GM18519 (cell line): ENCODE results near the gene PTGDR.

Experiments
- ATAC-seq: cut with Tn5 transposase; IDR thresholded peaks from one replicate; pipeline ENCODE4 v1.9.1; 2021; ENCODE audit warnings: mild to moderate bottlenecking, moderate library complexity; ENCODE audit not compliant: unreplicated experiment, low FRiP score

Gene PTGDR, protein sequence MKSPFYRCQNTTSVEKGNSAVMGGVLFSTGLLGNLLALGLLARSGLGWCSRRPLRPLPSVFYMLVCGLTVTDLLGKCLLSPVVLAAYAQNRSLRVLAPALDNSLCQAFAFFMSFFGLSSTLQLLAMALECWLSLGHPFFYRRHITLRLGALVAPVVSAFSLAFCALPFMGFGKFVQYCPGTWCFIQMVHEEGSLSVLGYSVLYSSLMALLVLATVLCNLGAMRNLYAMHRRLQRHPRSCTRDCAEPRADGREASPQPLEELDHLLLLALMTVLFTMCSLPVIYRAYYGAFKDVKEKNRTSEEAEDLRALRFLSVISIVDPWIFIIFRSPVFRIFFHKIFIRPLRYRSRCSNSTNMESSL

DNA sequence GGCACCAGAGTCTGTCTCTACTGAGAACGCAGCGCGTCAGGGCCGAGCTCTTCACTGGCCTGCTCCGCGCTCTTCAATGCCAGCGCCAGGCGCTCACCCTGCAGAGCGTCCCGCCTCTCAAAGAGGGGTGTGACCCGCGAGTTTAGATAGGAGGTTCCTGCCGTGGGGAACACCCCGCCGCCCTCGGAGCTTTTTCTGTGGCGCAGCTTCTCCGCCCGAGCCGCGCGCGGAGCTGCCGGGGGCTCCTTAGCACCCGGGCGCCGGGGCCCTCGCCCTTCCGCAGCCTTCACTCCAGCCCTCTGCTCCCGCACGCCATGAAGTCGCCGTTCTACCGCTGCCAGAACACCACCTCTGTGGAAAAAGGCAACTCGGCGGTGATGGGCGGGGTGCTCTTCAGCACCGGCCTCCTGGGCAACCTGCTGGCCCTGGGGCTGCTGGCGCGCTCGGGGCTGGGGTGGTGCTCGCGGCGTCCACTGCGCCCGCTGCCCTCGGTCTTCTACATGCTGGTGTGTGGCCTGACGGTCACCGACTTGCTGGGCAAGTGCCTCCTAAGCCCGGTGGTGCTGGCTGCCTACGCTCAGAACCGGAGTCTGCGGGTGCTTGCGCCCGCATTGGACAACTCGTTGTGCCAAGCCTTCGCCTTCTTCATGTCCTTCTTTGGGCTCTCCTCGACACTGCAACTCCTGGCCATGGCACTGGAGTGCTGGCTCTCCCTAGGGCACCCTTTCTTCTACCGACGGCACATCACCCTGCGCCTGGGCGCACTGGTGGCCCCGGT, at the start of gene PTGDR:
Gene PTGDR, plus strand, starts transcription at position 198 of the 778 bp plus-strand sequence. Its CDS starts 117 bp downstream, at position 315.
- ATAC-seq: no peak

- no peak for ATAC-seq
Observed at GRCh38 chr14:52219488-52220084, 47.9 kb upstream of the PTGDR start.

GRCh38 chr14:52220924-52221811, 46.3 kb upstream of the PTGDR start:
- no peak for ATAC-seq

- no peak for ATAC-seq
Observed at GRCh38 chr14:52222901-52223300, 44.6 kb upstream of the PTGDR start.

DNA sequence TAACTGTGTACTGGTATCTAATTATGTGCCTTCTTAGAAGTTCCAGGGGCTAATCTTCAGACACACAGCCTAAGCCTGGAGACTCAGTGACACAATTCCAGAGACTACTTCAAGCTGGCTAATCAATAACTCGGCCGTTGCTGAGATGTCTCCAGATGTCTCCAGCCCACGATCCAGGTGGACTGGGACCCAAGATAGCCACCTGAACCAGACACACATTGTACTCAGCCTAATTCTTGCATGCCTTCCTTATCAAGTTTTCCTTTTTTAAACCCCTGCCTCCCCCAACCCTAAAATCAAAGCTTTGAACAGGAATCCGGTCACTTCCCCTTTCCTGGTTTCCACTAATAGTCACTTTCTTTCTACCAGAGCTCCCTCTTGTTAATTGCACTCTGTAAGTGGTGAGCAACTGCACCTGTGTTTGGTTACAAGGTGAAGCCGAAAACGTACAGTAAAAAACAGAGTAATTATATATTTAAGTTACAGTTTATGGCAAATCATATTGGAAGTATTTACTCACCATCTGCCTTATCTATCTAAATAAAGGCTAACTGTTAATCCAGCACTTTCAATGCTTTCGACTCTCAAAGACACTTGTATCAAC, 39.8 kb upstream of the PTGDR start:
- ATAC-seq: no peak

DNA sequence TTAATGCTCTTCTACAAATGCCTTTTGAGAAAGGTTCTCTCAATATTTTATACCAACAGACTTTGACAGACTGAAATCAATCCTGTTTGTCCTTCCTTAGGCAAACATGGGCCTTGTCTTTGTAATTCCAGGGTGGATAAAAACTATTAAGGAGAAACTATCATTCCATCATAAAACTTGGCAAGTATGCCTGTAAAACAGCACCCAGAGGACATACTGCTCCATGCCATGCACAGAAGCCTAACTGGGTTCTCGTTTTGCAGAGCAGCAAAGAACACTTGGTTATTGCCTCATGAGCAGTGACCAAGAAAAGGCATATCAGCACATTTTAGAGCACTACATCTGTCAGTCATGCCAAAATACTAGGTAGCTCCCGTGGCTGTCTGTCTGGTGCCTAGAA, 33.8 kb upstream of the PTGDR start:
- ATAC-seq: no peak

DNA sequence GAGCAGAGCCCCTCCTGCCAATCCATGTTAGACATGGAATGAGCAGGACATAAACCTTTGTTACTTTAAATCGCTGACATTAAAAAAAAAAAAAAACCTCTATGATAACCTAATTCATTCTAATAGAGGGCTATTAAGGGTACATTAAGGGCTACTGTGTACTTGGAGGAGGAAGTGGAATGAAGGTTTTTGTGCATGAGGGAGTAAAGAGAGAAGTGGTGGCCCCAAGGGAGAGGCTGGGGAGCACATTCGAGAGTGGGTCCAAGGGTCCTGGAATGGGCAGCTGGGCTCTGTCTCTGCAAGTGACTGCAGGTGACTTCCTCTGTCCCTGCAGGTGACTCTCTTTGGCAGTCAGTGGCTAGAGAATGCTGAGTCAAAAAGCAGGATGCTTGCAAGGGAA, 32.1 kb upstream of the PTGDR start:
- ATAC-seq: no peak

DNA sequence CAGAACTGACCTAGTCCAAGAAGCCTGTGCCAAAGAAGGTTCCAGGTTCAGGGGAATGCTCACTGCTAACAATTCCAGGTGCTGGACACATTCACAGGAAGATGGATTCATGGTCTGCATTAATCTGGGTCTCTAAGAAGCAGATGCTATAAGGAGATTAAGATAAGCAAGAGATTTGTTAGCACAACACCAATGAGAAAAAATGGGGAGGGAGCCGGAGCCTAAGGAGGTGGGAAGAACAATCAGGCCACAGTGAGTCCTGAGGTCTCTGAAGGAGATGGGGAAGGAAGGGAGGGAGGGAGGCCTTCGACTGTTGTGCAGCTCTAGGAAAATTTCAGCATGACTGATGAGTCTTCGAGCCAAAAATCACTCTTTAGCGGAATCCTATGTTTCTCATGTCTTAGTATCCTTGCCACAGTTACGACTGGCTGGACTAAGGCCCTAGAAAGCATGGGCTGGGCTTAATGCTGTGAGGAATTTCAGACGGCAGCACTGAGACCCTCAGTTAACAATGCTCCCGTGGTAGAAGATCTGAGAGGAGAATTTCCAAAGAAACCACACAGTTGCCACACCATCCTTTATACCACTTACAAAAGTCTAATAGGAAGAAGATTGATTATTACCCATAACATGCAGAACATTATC, 31.5 kb upstream of the PTGDR start:
- ATAC-seq: no peak

DNA sequence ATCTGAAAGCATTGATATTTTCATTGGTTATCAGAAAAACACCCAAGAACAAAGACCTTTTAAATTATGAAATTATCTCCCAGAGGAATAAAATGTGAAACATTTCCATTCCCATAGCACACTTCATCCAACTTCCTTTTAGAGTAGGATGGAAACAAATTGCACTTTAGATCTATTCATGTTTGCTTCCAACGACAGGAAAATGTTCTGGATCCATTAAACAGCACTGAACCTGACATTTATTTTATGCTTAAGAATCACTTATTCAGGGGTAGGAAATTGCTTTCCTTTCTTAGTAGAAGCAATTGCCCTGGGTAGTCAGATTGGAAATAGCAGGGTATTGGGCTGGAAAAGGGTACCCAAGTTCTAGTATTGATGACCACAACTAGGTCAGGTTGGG, 28.8 kb upstream of the PTGDR start:
- ATAC-seq: no peak

DNA sequence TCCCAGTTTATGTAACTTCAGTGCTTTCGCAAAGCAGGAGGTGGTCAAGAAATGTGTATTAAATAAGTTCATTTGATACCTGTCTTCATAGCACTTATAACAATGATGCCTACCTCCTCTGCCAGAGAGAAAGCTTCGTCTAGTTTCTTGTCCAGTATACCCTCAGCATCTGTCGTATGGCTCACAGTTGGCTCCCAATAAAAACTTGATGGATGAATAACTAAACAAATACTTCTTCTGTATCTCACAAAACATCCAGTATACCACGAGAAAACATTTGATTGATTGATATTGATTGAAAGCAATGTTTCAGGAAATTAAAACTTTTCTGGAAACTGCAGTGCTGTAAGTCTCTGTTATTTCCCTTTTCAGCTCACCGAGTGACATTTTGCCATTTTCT, 26.9 kb upstream of the PTGDR start:
- no peak for ATAC-seq

DNA sequence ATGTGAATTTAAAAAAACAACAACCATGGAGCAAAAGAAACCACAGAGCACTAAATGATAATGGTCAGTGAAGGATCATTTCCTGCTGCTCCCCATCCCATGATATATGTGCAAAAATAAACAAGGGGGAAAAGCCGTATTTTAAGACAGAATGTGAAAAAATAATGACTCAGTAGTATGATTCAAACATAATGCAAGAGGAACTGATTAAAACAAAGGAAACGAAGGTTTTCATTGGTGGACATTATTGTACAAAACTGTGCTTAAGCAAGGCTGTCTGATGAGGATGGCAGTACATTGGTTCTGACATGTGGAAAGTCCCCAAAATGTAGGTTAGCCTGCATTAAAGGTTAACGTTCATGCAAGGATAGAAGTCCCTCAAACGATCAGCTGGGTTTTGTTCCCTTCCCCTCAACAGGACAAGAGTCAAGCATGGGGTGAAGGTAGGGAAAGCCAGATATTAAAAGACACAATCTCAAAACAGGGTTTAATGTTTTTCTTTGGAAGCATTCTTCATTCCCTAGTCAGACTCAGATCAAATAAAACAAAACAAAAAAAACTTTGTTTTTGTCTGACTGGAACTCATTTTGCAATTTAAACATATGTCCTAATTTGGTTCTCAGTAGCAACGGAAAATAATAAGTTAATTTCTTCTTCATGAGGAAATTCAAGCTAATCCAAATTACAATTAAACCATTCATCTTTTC, 26.3 kb upstream of the PTGDR start:
- no peak for ATAC-seq

DNA sequence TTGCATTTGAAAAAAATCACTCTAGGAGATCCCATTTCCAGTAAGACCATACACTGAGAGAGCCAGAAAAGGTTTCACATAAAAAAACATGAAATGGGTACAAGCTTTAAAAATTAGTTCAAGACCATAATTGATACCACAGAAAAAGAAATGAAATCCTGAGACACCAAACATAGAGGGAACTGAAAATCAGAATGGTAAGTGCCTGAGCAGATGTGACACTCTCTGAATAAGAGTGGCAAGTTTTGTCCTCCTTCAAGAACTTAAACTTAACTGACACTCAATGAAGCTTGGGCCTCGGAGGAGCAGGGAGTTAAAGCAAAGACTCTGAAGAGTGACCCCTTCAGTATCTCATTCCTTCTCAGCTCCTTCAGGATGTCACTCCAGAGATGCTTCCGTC, 23.2 kb upstream of the PTGDR start:
- ATAC-seq: peak; percentile 63

GRCh38 chr14:52244997-52245396, 22.5 kb upstream of the PTGDR start:
- no peak for ATAC-seq

DNA sequence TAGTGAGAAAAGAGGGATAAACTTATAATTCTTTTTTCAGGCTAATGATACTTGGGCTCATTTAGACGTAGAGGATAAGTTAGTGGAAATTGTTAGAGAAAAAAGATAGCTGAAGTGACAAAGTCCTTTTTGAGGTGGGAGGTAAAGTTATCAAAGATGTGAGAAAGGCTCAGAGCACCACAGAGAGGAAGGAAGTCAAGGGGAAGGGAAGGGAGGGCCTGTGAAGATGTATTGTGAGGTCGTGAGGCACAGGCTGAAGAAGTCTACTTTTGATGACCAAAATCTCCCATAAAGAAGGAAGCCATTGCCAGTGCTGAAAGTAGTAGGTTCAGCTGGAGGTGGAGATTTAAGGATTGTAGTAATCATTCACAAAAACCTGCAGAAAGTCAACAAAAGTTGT, 19.4 kb upstream of the PTGDR start:
- no peak for ATAC-seq

- no peak for ATAC-seq
Observed at GRCh38 chr14:52251724-52252123, 15.8 kb upstream of the PTGDR start.

- no peak for ATAC-seq
Observed at GRCh38 chr14:52253503-52253902, 14.0 kb upstream of the PTGDR start.

GRCh38 chr14:52254086-52254485, 13.4 kb upstream of the PTGDR start:
- ATAC-seq: no peak

GRCh38 chr14:52258783-52259182, 8.7 kb upstream of the PTGDR start:
- ATAC-seq: no peak

DNA sequence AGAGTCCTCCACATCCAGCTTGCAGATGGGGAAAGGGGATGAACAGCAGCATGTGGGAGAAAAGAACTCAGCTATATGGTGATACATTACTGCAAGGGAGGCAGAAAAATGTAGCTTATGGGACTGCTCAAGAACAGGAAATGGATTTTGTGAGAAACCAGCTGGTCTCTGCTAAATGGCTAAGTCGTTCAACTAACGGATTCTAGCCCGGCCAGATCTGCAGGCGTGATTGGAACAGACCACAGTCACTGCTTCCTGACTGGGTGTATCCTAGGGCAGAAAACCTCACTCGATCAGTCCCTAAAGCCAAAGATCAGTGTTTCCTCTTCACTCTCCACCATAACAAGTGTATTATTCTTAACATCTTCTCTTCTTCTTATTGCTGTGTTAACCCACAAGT, 8.1 kb upstream of the PTGDR start:
- ATAC-seq: no peak
